ENCODE data around the gene IL21R. TPM values are rescaled to one million over a fixed set of nuclear protein-coding genes. Genes with fewer than 3 reads are reported as not detected.
A peak's percentile ranks its signal among the peaks of the same experiment; 100 is the strongest.

Gene IL21R
- total RNA-seq, 1 donor from 2014 or later: 0.52 TPM

GRCh38 chr16:27480761-27481160 is 78.8 kb downstream of the IL21R start:
- Histone ChIP-seq H3K27me3 (ENCODE audit: control insufficient read depth in 3 of 3, insufficient read depth in 3 of 3, low read length in 3 of 3) (no peaks in the 10 kb centered on the region), H3K36me3 (ENCODE audit: control insufficient read depth in 3 of 3, insufficient read depth in 3 of 3, low read length in 3 of 3) (peaks cover 72 to 87% (median 81%) of the 10 kb centered on the region in 3 donors), H3K27ac (ENCODE audit: low read depth, low read length) (no peak overlapping the region), H3K9me3 (ENCODE audit: control insufficient read depth in 3 of 3, low read length in 3 of 3) (no peaks in the 10 kb centered on the region), H3K9ac (ENCODE audit: low read depth in 1 of 3, low read length in 3 of 3) (no peak overlapping the region), H3K4me3 (ENCODE audit: low read length in 3 of 3) (no peak overlapping the region), H3K4me1 (ENCODE audit: control insufficient read depth in 3 of 3, insufficient read depth in 3 of 3, low read length in 3 of 3) (peaks cover 25 to 36% (median 27%) of the 10 kb centered on the region in 3 donors)

DNA sequence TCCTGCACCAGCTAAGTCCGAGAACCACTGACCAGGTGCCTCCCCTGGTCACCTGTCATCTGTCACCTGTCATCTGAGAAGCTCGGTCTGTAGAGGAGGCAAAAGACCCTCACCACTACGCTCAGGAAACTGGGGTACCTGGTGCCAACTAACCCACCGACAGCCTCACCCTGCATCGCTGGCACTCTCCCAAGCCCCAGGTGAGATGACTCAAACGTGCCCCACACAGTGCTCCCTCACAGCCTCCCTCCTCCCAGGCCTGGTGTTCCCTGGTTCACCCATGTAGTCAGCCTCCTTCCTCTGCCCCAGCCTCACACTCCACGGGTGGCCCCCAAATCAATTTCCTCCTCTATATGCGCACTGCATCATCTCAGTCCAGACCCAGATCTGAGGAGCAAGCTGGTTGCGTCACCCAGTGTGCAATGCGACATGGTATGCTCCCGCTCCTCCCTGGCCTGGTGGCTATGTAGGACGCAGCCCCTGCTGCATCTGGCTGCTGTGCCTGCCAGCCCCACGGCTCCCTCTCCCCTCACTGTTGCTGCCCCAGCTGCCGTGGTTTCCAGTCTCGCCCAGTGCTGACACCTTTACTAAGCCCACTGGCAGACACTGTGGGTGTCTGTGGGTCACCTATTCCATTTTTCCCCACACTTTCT is 79.4 kb downstream of the IL21R start:
- peaks cover 70 to 87% (median 81%) of the 10 kb centered on the region in 3 donors for H3K36me3 ChIP-seq (ENCODE audit: control insufficient read depth in 3 of 3, insufficient read depth in 3 of 3, low read length in 3 of 3)
- peak overlapping the region in 1 of 3 donors; percentile 45 for H3K4me3 ChIP-seq (ENCODE audit: low read length in 3 of 3)

DNA sequence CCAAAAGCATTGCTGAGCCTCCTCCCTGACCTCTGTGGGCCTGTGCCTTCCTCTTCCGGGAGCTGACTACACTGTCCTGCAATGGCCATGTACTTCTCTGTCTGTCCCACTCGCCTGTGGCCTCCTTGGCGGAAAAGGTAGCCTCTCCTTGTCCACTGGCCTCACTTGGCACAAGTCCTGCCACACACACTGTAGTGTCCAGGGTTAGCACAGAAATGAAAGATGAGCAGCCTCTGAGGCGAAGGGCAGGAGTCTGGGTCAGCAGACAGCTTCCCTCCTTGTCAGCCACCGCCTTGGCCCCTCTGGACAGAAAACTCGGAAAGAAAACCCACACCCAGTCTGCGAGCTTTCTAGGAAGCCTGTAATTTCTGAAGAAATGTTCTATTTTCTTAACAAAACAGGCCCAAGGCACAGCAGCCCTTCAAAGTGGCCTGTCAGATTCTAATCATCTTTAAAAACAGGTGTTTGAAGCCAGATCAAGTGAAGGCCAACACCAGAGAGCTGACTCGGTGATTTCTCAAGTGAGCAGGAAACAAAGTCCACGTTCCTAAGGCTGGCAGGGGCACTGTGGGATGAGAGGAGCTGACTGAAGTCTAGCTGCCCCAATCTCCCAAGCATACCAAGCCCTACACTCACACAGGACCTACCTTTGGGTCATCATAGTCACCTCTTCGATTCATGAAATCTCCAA is 80.6 kb downstream of the IL21R start:
- H3K9ac ChIP-seq (ENCODE audit: low read depth in 1 of 3, low read length in 3 of 3): peak overlapping the region; percentile 43 to 79 (median 58)
- peak overlapping the region in 1 of 3 donors; percentile 45 for H3K4me3 ChIP-seq (ENCODE audit: low read length in 3 of 3)
- peak overlapping the region; percentile 76 for H3K27ac ChIP-seq (ENCODE audit: low read depth, low read length)
- H3K4me1 ChIP-seq (ENCODE audit: control insufficient read depth in 3 of 3, insufficient read depth in 3 of 3, low read length in 3 of 3): peaks cover 25 to 36% (median 27%) of the 10 kb centered on the region in 3 donors
- H3K36me3 ChIP-seq (ENCODE audit: control insufficient read depth in 3 of 3, insufficient read depth in 3 of 3, low read length in 3 of 3): peaks cover 72 to 88% (median 81%) of the 10 kb centered on the region in 3 donors
- H3K27me3 ChIP-seq (ENCODE audit: control insufficient read depth in 3 of 3, insufficient read depth in 3 of 3, low read length in 3 of 3): no peaks in the 10 kb centered on the region
- H3K9me3 ChIP-seq (ENCODE audit: control insufficient read depth in 3 of 3, low read length in 3 of 3): no peaks in the 10 kb centered on the region

More for the DNA sequence above, 79.4 kb downstream of the IL21R start:
- Histone ChIP-seq H3K9ac (ENCODE audit: low read depth in 1 of 3, low read length in 3 of 3) (peak overlapping the region in 1 of 3 donors; percentile 79), H3K9me3 (ENCODE audit: control insufficient read depth in 3 of 3, low read length in 3 of 3) (no peaks in the 10 kb centered on the region), H3K4me1 (ENCODE audit: control insufficient read depth in 3 of 3, insufficient read depth in 3 of 3, low read length in 3 of 3) (peaks cover 25 to 36% (median 27%) of the 10 kb centered on the region in 3 donors), H3K27ac (ENCODE audit: low read depth, low read length) (peak overlapping the region; percentile 76), H3K27me3 (ENCODE audit: control insufficient read depth in 3 of 3, insufficient read depth in 3 of 3, low read length in 3 of 3) (no peaks in the 10 kb centered on the region)

- Histone ChIP-seq H3K9me3 (ENCODE audit: control insufficient read depth in 3 of 3, low read length in 3 of 3) (no peaks in the 10 kb centered on the region), H3K4me1 (ENCODE audit: control insufficient read depth in 3 of 3, insufficient read depth in 3 of 3, low read length in 3 of 3) (peaks cover 25 to 36% (median 27%) of the 10 kb centered on the region in 3 donors), H3K9ac (ENCODE audit: low read depth in 1 of 3, low read length in 3 of 3) (peak overlapping the region in 2 of 3 donors; percentile 43 to 79), H3K4me3 (ENCODE audit: low read length in 3 of 3) (peak overlapping the region in 1 of 3 donors; percentile 13), H3K27ac (ENCODE audit: low read depth, low read length) (peak overlapping the region; percentile 76), H3K36me3 (ENCODE audit: control insufficient read depth in 3 of 3, insufficient read depth in 3 of 3, low read length in 3 of 3) (peaks cover 71 to 92% (median 82%) of the 10 kb centered on the region in 3 donors), H3K27me3 (ENCODE audit: control insufficient read depth in 3 of 3, insufficient read depth in 3 of 3, low read length in 3 of 3) (no peaks in the 10 kb centered on the region)
Measured at GRCh38 chr16:27483088-27483437, 81.1 kb downstream of the IL21R start.

DNA sequence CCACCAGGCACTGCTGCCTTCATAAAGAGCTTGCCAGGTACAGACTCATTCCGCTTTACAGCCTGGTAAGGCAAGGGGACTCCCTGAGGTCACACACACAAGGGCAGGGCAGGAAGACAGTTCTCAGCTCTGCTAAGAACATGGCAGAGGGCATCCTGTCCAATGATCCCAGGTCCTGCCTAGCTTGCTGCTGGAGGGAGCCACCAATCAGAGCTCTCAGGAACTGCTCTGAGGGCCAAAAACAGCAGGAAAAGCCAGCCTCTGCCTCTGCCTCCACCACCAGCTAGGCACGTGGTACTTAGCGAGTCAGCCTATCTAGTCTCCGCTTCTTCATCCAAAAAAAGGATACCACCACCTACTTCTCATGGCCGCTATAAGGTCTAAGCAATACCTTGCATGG is 81.7 kb downstream of the IL21R start:
- Histone ChIP-seq H3K9me3 (ENCODE audit: control insufficient read depth in 3 of 3, low read length in 3 of 3) (no peaks in the 10 kb centered on the region), H3K9ac (ENCODE audit: low read depth in 1 of 3, low read length in 3 of 3) (peak overlapping the region in 2 of 3 donors; percentile 44 to 57), H3K27me3 (ENCODE audit: control insufficient read depth in 3 of 3, insufficient read depth in 3 of 3, low read length in 3 of 3) (no peaks in the 10 kb centered on the region), H3K27ac (ENCODE audit: low read depth, low read length) (peak overlapping the region; percentile 76), H3K4me1 (ENCODE audit: control insufficient read depth in 3 of 3, insufficient read depth in 3 of 3, low read length in 3 of 3) (peaks cover 25 to 36% (median 27%) of the 10 kb centered on the region in 3 donors), H3K4me3 (ENCODE audit: low read length in 3 of 3) (peak overlapping the region in 1 of 3 donors; percentile 41), H3K36me3 (ENCODE audit: control insufficient read depth in 3 of 3, insufficient read depth in 3 of 3, low read length in 3 of 3) (peaks cover 72 to 92% (median 82%) of the 10 kb centered on the region in 3 donors)

DNA sequence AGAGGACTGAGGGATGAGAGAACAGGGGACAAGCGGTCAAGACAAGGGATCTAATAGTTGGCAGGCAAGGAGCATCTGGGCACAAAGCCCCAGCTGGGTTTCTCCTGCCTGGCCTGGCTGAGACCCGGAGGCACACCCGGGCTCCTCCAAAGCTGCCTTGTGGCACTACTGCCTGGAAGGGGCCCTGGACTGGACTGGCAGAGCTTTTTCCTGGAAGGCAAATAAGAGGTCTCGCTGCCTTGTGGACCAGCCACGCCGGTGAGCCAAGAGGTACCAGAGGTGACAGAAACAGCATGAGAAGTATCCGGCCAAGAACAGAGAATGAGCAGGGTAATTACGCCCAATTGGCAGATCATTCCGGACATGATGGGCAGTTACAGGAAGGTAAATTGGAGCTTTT is 83.2 kb downstream of the IL21R start:
- H3K27me3 ChIP-seq (ENCODE audit: control insufficient read depth in 3 of 3, insufficient read depth in 3 of 3, low read length in 3 of 3): no peaks in the 10 kb centered on the region
- H3K36me3 ChIP-seq (ENCODE audit: control insufficient read depth in 3 of 3, insufficient read depth in 3 of 3, low read length in 3 of 3): peaks cover 83 to 97% (median 96%) of the 10 kb centered on the region in 3 donors
- H3K4me3 ChIP-seq (ENCODE audit: low read length in 3 of 3): no peak overlapping the region
- H3K27ac ChIP-seq (ENCODE audit: low read depth, low read length): no peak overlapping the region
- H3K9me3 ChIP-seq (ENCODE audit: control insufficient read depth in 3 of 3, low read length in 3 of 3): no peaks in the 10 kb centered on the region
- no peak overlapping the region for H3K9ac ChIP-seq (ENCODE audit: low read depth in 1 of 3, low read length in 3 of 3)
- peaks cover 25 to 32% (median 27%) of the 10 kb centered on the region in 3 donors for H3K4me1 ChIP-seq (ENCODE audit: control insufficient read depth in 3 of 3, insufficient read depth in 3 of 3, low read length in 3 of 3)

DNA sequence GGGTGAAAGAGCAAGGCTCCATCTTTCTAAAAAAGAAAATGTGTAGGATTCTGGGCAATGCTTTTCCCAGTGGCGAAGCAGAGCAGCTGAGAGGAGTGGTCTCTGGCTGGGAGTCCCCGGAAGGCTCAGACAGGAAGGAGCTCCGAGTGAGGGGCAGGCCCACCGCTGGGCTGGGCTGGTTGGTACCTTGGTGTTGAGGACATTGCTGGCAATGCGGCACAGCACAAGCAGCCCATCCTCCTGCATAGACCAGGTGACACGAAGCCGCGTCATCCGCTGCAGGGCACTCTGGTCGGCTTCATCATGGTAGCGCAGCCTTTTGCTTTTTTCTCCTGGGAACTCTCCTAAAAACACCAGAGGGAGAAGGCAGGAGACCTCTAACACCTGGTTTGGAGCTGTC is 83.8 kb downstream of the IL21R start:
- Histone ChIP-seq H3K4me1 (ENCODE audit: control insufficient read depth in 3 of 3, insufficient read depth in 3 of 3, low read length in 3 of 3) (peaks cover 25 to 32% (median 27%) of the 10 kb centered on the region in 3 donors), H3K27ac (ENCODE audit: low read depth, low read length) (no peak overlapping the region), H3K9ac (ENCODE audit: low read depth in 1 of 3, low read length in 3 of 3) (no peak overlapping the region), H3K27me3 (ENCODE audit: control insufficient read depth in 3 of 3, insufficient read depth in 3 of 3, low read length in 3 of 3) (no peaks in the 10 kb centered on the region), H3K9me3 (ENCODE audit: control insufficient read depth in 3 of 3, low read length in 3 of 3) (no peaks in the 10 kb centered on the region), H3K36me3 (ENCODE audit: control insufficient read depth in 3 of 3, insufficient read depth in 3 of 3, low read length in 3 of 3) (peaks cover 87 to 98% (median 96%) of the 10 kb centered on the region in 3 donors), H3K4me3 (ENCODE audit: low read length in 3 of 3) (no peak overlapping the region)

GRCh38 chr16:27486344-27486743 is 84.4 kb downstream of the IL21R start:
- Histone ChIP-seq H3K27me3 (ENCODE audit: control insufficient read depth in 3 of 3, insufficient read depth in 3 of 3, low read length in 3 of 3) (no peaks in the 10 kb centered on the region), H3K27ac (ENCODE audit: low read depth, low read length) (no peak overlapping the region), H3K4me1 (ENCODE audit: control insufficient read depth in 3 of 3, insufficient read depth in 3 of 3, low read length in 3 of 3) (peaks cover 25 to 30% (median 27%) of the 10 kb centered on the region in 3 donors), H3K9me3 (ENCODE audit: control insufficient read depth in 3 of 3, low read length in 3 of 3) (no peaks in the 10 kb centered on the region), H3K4me3 (ENCODE audit: low read length in 3 of 3) (no peak overlapping the region), H3K9ac (ENCODE audit: low read depth in 1 of 3, low read length in 3 of 3) (no peak overlapping the region), H3K36me3 (ENCODE audit: control insufficient read depth in 3 of 3, insufficient read depth in 3 of 3, low read length in 3 of 3) (peaks cover 87 to 98% (median 96%) of the 10 kb centered on the region in 3 donors)

DNA sequence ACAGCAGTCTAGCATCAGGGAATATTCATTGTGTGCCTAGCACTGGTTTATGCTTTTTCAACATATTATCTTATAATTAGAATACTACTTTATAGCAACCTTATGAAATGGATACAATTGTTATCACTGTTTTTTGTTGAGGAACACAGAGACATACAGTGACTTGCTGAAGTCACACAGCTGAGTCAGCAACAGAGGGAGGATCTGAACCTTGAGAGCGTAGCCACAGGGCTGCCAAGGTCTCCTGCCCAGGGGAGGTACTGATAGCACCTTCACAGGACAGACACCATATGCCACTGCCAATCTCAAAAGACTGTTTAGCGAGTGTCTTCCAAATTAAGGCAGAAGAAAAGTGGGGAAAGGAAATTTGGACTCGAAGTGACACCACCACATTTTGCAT is 84.8 kb downstream of the IL21R start:
- H3K36me3 ChIP-seq (ENCODE audit: control insufficient read depth in 3 of 3, insufficient read depth in 3 of 3, low read length in 3 of 3): peaks cover 87 to 98% (median 96%) of the 10 kb centered on the region in 3 donors
- no peak overlapping the region for H3K27ac ChIP-seq (ENCODE audit: low read depth, low read length)
- no peaks in the 10 kb centered on the region for H3K9me3 ChIP-seq (ENCODE audit: control insufficient read depth in 3 of 3, low read length in 3 of 3)
- H3K9ac ChIP-seq (ENCODE audit: low read depth in 1 of 3, low read length in 3 of 3): no peak overlapping the region
- peaks cover 22 to 29% (median 23%) of the 10 kb centered on the region in 3 donors for H3K4me1 ChIP-seq (ENCODE audit: control insufficient read depth in 3 of 3, insufficient read depth in 3 of 3, low read length in 3 of 3)
- no peak overlapping the region for H3K4me3 ChIP-seq (ENCODE audit: low read length in 3 of 3)
- no peaks in the 10 kb centered on the region for H3K27me3 ChIP-seq (ENCODE audit: control insufficient read depth in 3 of 3, insufficient read depth in 3 of 3, low read length in 3 of 3)

DNA sequence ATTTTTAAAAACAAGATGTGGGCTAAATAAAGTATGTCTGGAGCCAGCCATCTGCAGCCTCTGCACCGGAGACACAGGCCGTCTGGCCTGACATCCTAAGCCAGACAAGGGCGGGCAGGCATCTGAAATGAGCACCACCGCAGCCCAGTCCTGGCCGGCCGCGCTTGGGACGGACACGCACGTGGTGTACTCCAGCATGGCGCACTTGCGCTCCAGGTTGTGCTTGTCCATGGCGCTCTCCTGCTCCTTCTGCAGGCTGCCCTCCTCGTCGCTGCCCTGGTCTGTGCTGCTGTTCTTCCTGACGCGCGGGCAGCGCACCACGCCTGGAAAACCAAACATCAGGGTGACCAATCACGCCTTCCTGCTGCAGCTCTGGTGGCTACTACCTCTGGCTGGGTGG is 87.4 kb downstream of the IL21R start:
- Histone ChIP-seq H3K36me3 (ENCODE audit: control insufficient read depth in 3 of 3, insufficient read depth in 3 of 3, low read length in 3 of 3) (peaks cover 82 to 94% (median 87%) of the 10 kb centered on the region in 3 donors), H3K9me3 (ENCODE audit: control insufficient read depth in 3 of 3, low read length in 3 of 3) (no peaks in the 10 kb centered on the region)

More for the DNA sequence above, 87.4 kb downstream of the IL21R start:
- H3K9ac ChIP-seq (ENCODE audit: low read depth in 1 of 3, low read length in 3 of 3): no peak overlapping the region
- peaks cover 0 to 6% (median 0%) of the 10 kb centered on the region in 3 donors for H3K4me1 ChIP-seq (ENCODE audit: control insufficient read depth in 3 of 3, insufficient read depth in 3 of 3, low read length in 3 of 3)
- no peak overlapping the region for H3K4me3 ChIP-seq (ENCODE audit: low read length in 3 of 3)
- no peaks in the 10 kb centered on the region for H3K27me3 ChIP-seq (ENCODE audit: control insufficient read depth in 3 of 3, insufficient read depth in 3 of 3, low read length in 3 of 3)
- H3K27ac ChIP-seq (ENCODE audit: low read depth, low read length): no peak overlapping the region
